ENCODE measurements around the gene ATP5ME. TPM values are rescaled to one million over a fixed set of nuclear protein-coding genes. Genes with fewer than 3 reads are reported as not detected.

Gene ATP5ME
- total RNA-seq, 1 donor from 2014 or later = 235 TPM

GRCh38 chr4:633976-634598, 40.0 kb downstream of the ATP5ME start:
- Mint-ChIP-seq H3K27ac (no peak overlapping the region), H3K4me3 (ENCODE audit: low read depth) (no peak overlapping the region), H3K36me3 (ENCODE audit: low read depth) (no peaks in the 10 kb centered on the region), H3K9me3 (peaks cover 19% of the 10 kb centered on the region), H3K27me3 (ENCODE audit: low read depth) (no peaks in the 10 kb centered on the region), H3K4me1 (ENCODE audit: low read depth) (no peaks in the 10 kb centered on the region)
- DNase-seq (ENCODE audit: low spot score) = no peak
- intact Hi-C loops (cut with micrococcal nuclease) = no loop called here

GRCh38 chr4:633406-633805, 40.7 kb downstream of the ATP5ME start:
- intact Hi-C loops (cut with micrococcal nuclease) = no loop called here
- no peaks in the 10 kb centered on the region for H3K4me1 Mint-ChIP-seq (ENCODE audit: low read depth)
- no peaks in the 10 kb centered on the region for H3K27me3 Mint-ChIP-seq (ENCODE audit: low read depth)
- peaks cover 19% of the 10 kb centered on the region for H3K9me3 Mint-ChIP-seq
- no peak overlapping the region for H3K4me3 Mint-ChIP-seq (ENCODE audit: low read depth)
- no peak overlapping the region for H3K27ac Mint-ChIP-seq
- no peaks in the 10 kb centered on the region for H3K36me3 Mint-ChIP-seq (ENCODE audit: low read depth)
- DNase-seq (ENCODE audit: low spot score) = no peak

GRCh38 chr4:632926-633325, 41.1 kb downstream of the ATP5ME start:
- H3K4me1 Mint-ChIP-seq (ENCODE audit: low read depth) = no peaks in the 10 kb centered on the region
- H3K9me3 Mint-ChIP-seq = peaks cover 19% of the 10 kb centered on the region
- no peaks in the 10 kb centered on the region for H3K27me3 Mint-ChIP-seq (ENCODE audit: low read depth)
- no peak overlapping the region for H3K27ac Mint-ChIP-seq
- no peaks in the 10 kb centered on the region for H3K36me3 Mint-ChIP-seq (ENCODE audit: low read depth)
- DNase-seq (ENCODE audit: low spot score) = no peak
- H3K4me3 Mint-ChIP-seq (ENCODE audit: low read depth) = no peak overlapping the region
- intact Hi-C loops (cut with micrococcal nuclease) = no loop called here

- H3K27ac Mint-ChIP-seq = no peak overlapping the region
- H3K9me3 Mint-ChIP-seq = peaks cover 19% of the 10 kb centered on the region
- intact Hi-C loops (cut with micrococcal nuclease) = no loop called here
- H3K4me1 Mint-ChIP-seq (ENCODE audit: low read depth) = no peaks in the 10 kb centered on the region
- no peak overlapping the region for H3K4me3 Mint-ChIP-seq (ENCODE audit: low read depth)
- DNase-seq (ENCODE audit: low spot score) = no peak
- H3K27me3 Mint-ChIP-seq (ENCODE audit: low read depth) = no peaks in the 10 kb centered on the region
- H3K36me3 Mint-ChIP-seq (ENCODE audit: low read depth) = no peaks in the 10 kb centered on the region
These were observed 41.8 kb downstream of the ATP5ME start for GRCh38 chr4:632196-632790.

GRCh38 chr4:630656-631055, 43.4 kb downstream of the ATP5ME start:
- Mint-ChIP-seq H3K36me3 (ENCODE audit: low read depth) (no peaks in the 10 kb centered on the region), H3K27me3 (ENCODE audit: low read depth) (no peaks in the 10 kb centered on the region), H3K4me1 (ENCODE audit: low read depth) (no peaks in the 10 kb centered on the region), H3K4me3 (ENCODE audit: low read depth) (no peak overlapping the region), H3K27ac (no peak overlapping the region), H3K9me3 (peaks cover 19% of the 10 kb centered on the region)
- intact Hi-C loops (cut with micrococcal nuclease) = no loop called here
- no peak for DNase-seq (ENCODE audit: low spot score)

GRCh38 chr4:629915-630641, 44.0 kb downstream of the ATP5ME start:
- peaks cover 19% of the 10 kb centered on the region for H3K9me3 Mint-ChIP-seq
- no peaks in the 10 kb centered on the region for H3K36me3 Mint-ChIP-seq (ENCODE audit: low read depth)
- no peaks in the 10 kb centered on the region for H3K27me3 Mint-ChIP-seq (ENCODE audit: low read depth)
- DNase-seq (ENCODE audit: low spot score) = no peak
- no peak overlapping the region for H3K4me3 Mint-ChIP-seq (ENCODE audit: low read depth)
- intact Hi-C loops (cut with micrococcal nuclease) = no loop called here
- H3K4me1 Mint-ChIP-seq (ENCODE audit: low read depth) = no peaks in the 10 kb centered on the region
- no peak overlapping the region for H3K27ac Mint-ChIP-seq

GRCh38 chr4:629636-629914, 44.5 kb downstream of the ATP5ME start:
- H3K4me3 Mint-ChIP-seq (ENCODE audit: low read depth) = no peak overlapping the region
- DNase-seq (ENCODE audit: low spot score) = no peak
- intact Hi-C loops (cut with micrococcal nuclease) = no loop called here
- H3K4me1 Mint-ChIP-seq (ENCODE audit: low read depth) = no peaks in the 10 kb centered on the region
- no peaks in the 10 kb centered on the region for H3K36me3 Mint-ChIP-seq (ENCODE audit: low read depth)
- H3K27ac Mint-ChIP-seq = no peak overlapping the region
- no peaks in the 10 kb centered on the region for H3K27me3 Mint-ChIP-seq (ENCODE audit: low read depth)
- peaks cover 19% of the 10 kb centered on the region for H3K9me3 Mint-ChIP-seq

GRCh38 chr4:628821-629635, 45.0 kb downstream of the ATP5ME start:
- Mint-ChIP-seq H3K27me3 (ENCODE audit: low read depth) (no peaks in the 10 kb centered on the region), H3K27ac (no peak overlapping the region), H3K9me3 (peaks cover 19% of the 10 kb centered on the region), H3K36me3 (ENCODE audit: low read depth) (no peaks in the 10 kb centered on the region), H3K4me3 (ENCODE audit: low read depth) (no peak overlapping the region), H3K4me1 (ENCODE audit: low read depth) (no peaks in the 10 kb centered on the region)
- intact Hi-C loops (cut with micrococcal nuclease) = no loop called here
- no peak for DNase-seq (ENCODE audit: low spot score)

GRCh38 chr4:628311-628741, 45.8 kb downstream of the ATP5ME start:
- H3K4me3 Mint-ChIP-seq (ENCODE audit: low read depth) = no peak overlapping the region
- no peaks in the 10 kb centered on the region for H3K27me3 Mint-ChIP-seq (ENCODE audit: low read depth)
- intact Hi-C loops (cut with micrococcal nuclease) = no loop called here
- H3K36me3 Mint-ChIP-seq (ENCODE audit: low read depth) = no peaks in the 10 kb centered on the region
- H3K27ac Mint-ChIP-seq = no peak overlapping the region
- peaks cover 19% of the 10 kb centered on the region for H3K9me3 Mint-ChIP-seq
- no peaks in the 10 kb centered on the region for H3K4me1 Mint-ChIP-seq (ENCODE audit: low read depth)
- no peak for DNase-seq (ENCODE audit: low spot score)

GRCh38 chr4:627347-628125, 46.5 kb downstream of the ATP5ME start:
- Mint-ChIP-seq H3K4me3 (ENCODE audit: low read depth) (no peak overlapping the region), H3K4me1 (ENCODE audit: low read depth) (no peaks in the 10 kb centered on the region), H3K9me3 (peaks cover 15% of the 10 kb centered on the region), H3K27ac (no peak overlapping the region), H3K27me3 (ENCODE audit: low read depth) (no peaks in the 10 kb centered on the region), H3K36me3 (ENCODE audit: low read depth) (no peaks in the 10 kb centered on the region)
- no peak for DNase-seq (ENCODE audit: low spot score)
- intact Hi-C loops (cut with micrococcal nuclease) = no loop called here

- no peak for DNase-seq (ENCODE audit: low spot score)
- Mint-ChIP-seq H3K27ac (no peak overlapping the region), H3K36me3 (ENCODE audit: low read depth) (no peaks in the 10 kb centered on the region), H3K9me3 (peaks cover 7% of the 10 kb centered on the region), H3K4me1 (ENCODE audit: low read depth) (no peaks in the 10 kb centered on the region), H3K27me3 (ENCODE audit: low read depth) (no peaks in the 10 kb centered on the region), H3K4me3 (ENCODE audit: low read depth) (no peak overlapping the region)
- intact Hi-C loops (cut with micrococcal nuclease) = no loop called here
These were observed 47.6 kb downstream of the ATP5ME start for GRCh38 chr4:626201-627091.

Data from activated T-helper 2 cell treated with anti-CD3 and anti-CD28 coated beads, Interferon-gamma antibody, Interleukin-2, Interleukin-4, amounts not matched to agents 10 μg/mL and 5 μg/mL and 100 μg/mL, durations not matched to agents 14 hours and 24 hours and 36 hours (primary cell).